Lung (tissue), 12 donors: ENCODE measurements around the gene ZNF710. TPM values are rescaled to one million over a fixed set of nuclear protein-coding genes. Genes with fewer than 3 reads are reported as not detected.

Source experiments
- ATAC-seq: fragments of 200-7000 bp; cut with Tn5 transposase; one replicate; pipeline ENCODE4 v1.9.1; 2020; ENCODE audit warnings: moderate number of reproducible peaks; ENCODE audit not compliant: insufficient read depth, low FRiP score
- DNase-seq, 3 donors: peaks; one replicate each; pipeline ENCODE4 v3.0.0-alpha.2; 2013 to 2017
- H3K27ac ChIP-seq, 2 donors: one replicate each; pipeline ENCODE4 v1.5.1; 2013; ENCODE audit warnings: mild to moderate bottlenecking in 2 of 2, moderate library complexity in 2 of 2, control low read depth in 1 of 2, inconsistent platforms in 1 of 2, low read depth in 1 of 2, low read length in 1 of 2
- H3K27me3 ChIP-seq, 3 donors: one replicate each; pipeline ENCODE4 v1.5.1; 2013; ENCODE audit warnings: low read length in 2 of 3; ENCODE audit not compliant: control insufficient read depth in 3 of 3, insufficient read depth in 3 of 3
- H3K36me3 ChIP-seq, 4 donors: one replicate each; pipeline ENCODE4 v1.5.1; 2013; ENCODE audit warnings: low read length in 4 of 4, mild to moderate bottlenecking in 1 of 4, moderate library complexity in 1 of 4; ENCODE audit not compliant: control insufficient read depth in 4 of 4, insufficient read depth in 4 of 4
- H3K4me1 ChIP-seq, 5 donors: one replicate each; pipeline ENCODE4 v1.5.1; 2013; ENCODE audit warnings: low read length in 5 of 5, mild to moderate bottlenecking in 2 of 5, moderate library complexity in 1 of 5; ENCODE audit not compliant: control insufficient read depth in 5 of 5, insufficient read depth in 5 of 5
- H3K4me3 ChIP-seq: one replicate; pipeline ENCODE4 v1.5.1; 2013; ENCODE audit warnings: mild to moderate bottlenecking, control low read depth, moderate library complexity
- H3K9ac ChIP-seq, 2 donors: one replicate each; pipeline ENCODE4 v1.5.1; 2013; ENCODE audit warnings: low read length in 2 of 2, control low read depth in 1 of 2; ENCODE audit not compliant: insufficient read depth in 1 of 2
- H3K9me3 ChIP-seq, 4 donors: one replicate each; pipeline ENCODE4 v1.5.1; 2013; ENCODE audit warnings: low read length in 3 of 4, mild to moderate bottlenecking in 1 of 4, moderate library complexity in 1 of 4; ENCODE audit not compliant: control insufficient read depth in 4 of 4, insufficient read depth in 3 of 4
- CTCF ChIP-seq: IDR thresholded peaks from 2 replicates; pipeline ENCODE4 v1.5.1; 2012; ENCODE audit warnings: mild to moderate bottlenecking; ENCODE audit errors: control extremely low read depth, extremely low read depth
- WGBS, 2 donors: extraction: QIAGEN DNeasy Blood & Tissue Kit; methylation state at CpG; one replicate each; pipeline ENCODE4 v1.1.7; 2013; 5-methylcytosine and 5-hydroxymethylcytosine counted together
- polyA plus RNA-seq, 2 donors: library from polyadenylated mRNA; stranded (reverse); fragments of 200-250 nt; gene quantifications; one replicate each; pipeline ENCODE4 v1.2.1, GENCODE V29; 2013
- total RNA-seq, 2 donors: library from RNA; depleted of rRNA in 1 of 2; stranded (reverse); fragments of >200 nt in 1 of 2; gene quantifications; one replicate each; pipeline ENCODE4 v1.2.1, GENCODE V29; 2014 to 2021
- donor health status: control.
- donor health status: control.
- donor health status: Bipolar disorder and iron deficiency.
- donor health status: healthy.
- donor health status: DM: yes; HTN: yes; CAD: no.

Gene ZNF710
- total and polyA plus RNA-seq, 4 donors = 19.6 to 49.1 (median 38.6) TPM

GRCh38 chr15:89984421-89985010 lies 16.6 kb upstream of the ZNF710 start:
- Histone ChIP-seq H3K9me3 (peaks cover 0 to 7% (median 5%) of the 10 kb centered on the region in 4 donors), H3K27me3 (no peaks in the 10 kb centered on the region), H3K36me3 (no peaks in the 10 kb centered on the region), H3K9ac (no peak overlapping the region), H3K4me1 (no peaks in the 10 kb centered on the region), H3K27ac (no peak overlapping the region), H3K4me3 (no peak overlapping the region)
- TF ChIP-seq CTCF = no peak
- ATAC-seq = no peak
- 91 to 96% methylated on average over 6 of the region's 6 CpGs for whole genome bisulfite sequencing, 2 donors
- no peak for DNase-seq

- TF ChIP-seq CTCF = no peak
Observed at GRCh38 chr15:89985111-89985510, 16.0 kb upstream of the ZNF710 start.

GRCh38 chr15:89991312-89991711 lies 9.8 kb upstream of the ZNF710 start:
- DNase-seq (no peak), ATAC-seq (no peak)
- Histone ChIP-seq H3K27ac (no peak overlapping the region), H3K9me3 (no peaks in the 10 kb centered on the region), H3K4me1 (no peaks in the 10 kb centered on the region), H3K9ac (no peak overlapping the region), H3K4me3 (no peak overlapping the region), H3K27me3 (no peaks in the 10 kb centered on the region), H3K36me3 (no peaks in the 10 kb centered on the region)
- 68 to 75% methylated on average over 4 of the region's 4 CpGs for WGBS, 2 donors
- no peak for TF ChIP-seq CTCF

More at GRCh38 chr15:89985111-89985510, 16.0 kb upstream of the ZNF710 start:
- 92 to 94% methylated on average over 3 of the region's 3 CpGs for WGBS, 2 donors
- no peaks in the 10 kb centered on the region for H3K36me3 ChIP-seq
- H3K27me3 ChIP-seq = no peaks in the 10 kb centered on the region
- H3K4me1 ChIP-seq = no peaks in the 10 kb centered on the region
- H3K9ac ChIP-seq = no peak overlapping the region
- peaks cover 0 to 7% (median 5%) of the 10 kb centered on the region in 4 donors for H3K9me3 ChIP-seq
- ATAC-seq (no peak), DNase-seq (no peak)
- no peak overlapping the region for H3K4me3 ChIP-seq
- no peak overlapping the region for H3K27ac ChIP-seq

- no peak for DNase-seq
- no peaks in the 10 kb centered on the region for H3K9me3 ChIP-seq
- TF ChIP-seq CTCF = no peak
- 40 to 65% methylated on average over 1 of the region's 1 CpG for WGBS, 2 donors
- no peak overlapping the region for H3K9ac ChIP-seq
- H3K36me3 ChIP-seq = no peaks in the 10 kb centered on the region
- H3K4me1 ChIP-seq = no peaks in the 10 kb centered on the region
- no peak overlapping the region for H3K27ac ChIP-seq
- peaks cover 0 to 2% (median 0%) of the 10 kb centered on the region in 3 donors for H3K27me3 ChIP-seq
- no peak for ATAC-seq
- H3K4me3 ChIP-seq = no peak overlapping the region
Observed at GRCh38 chr15:89993349-89993748, 7.8 kb upstream of the ZNF710 start.
